H9 (cell line): ENCODE measurements around the gene RHBDF1. TPM values are rescaled to one million over a fixed set of nuclear protein-coding genes. Genes with fewer than 3 reads are reported as not detected.
A peak's percentile ranks its signal among the peaks of the same experiment; 100 is the strongest.

ENCODE experiments used
- DNase-seq: peaks from one replicate; pipeline ENCODE4 v3.0.0-alpha.2; 2017
- H2AFZ ChIP-seq: one replicate; pipeline ENCODE4 v1.6.1; 2013; ENCODE audit warnings: mild to moderate bottlenecking, low read length, control low read depth, moderate library complexity
- H2AK5ac ChIP-seq: 2 replicates; pipeline ENCODE4 v1.6.1; 2013; ENCODE audit warnings: low read length, control low read depth, mixed read lengths; ENCODE audit not compliant: insufficient read length
- H2BK120ac ChIP-seq: one replicate; pipeline ENCODE4 v1.6.1; 2013; ENCODE audit warnings: low read depth, mild to moderate bottlenecking, low read length, control low read depth, inconsistent platforms; ENCODE audit not compliant: poor library complexity, severe bottlenecking
- H2BK12ac ChIP-seq: 2 replicates; pipeline ENCODE4 v1.6.1; 2013; ENCODE audit warnings: low read length, control low read depth, mixed read lengths, low read depth; ENCODE audit not compliant: insufficient read length
- H2BK15ac ChIP-seq: 2 replicates; pipeline ENCODE4 v1.6.1; 2013; ENCODE audit warnings: low read depth, low read length, control low read depth
- H2BK20ac ChIP-seq: one replicate; pipeline ENCODE4 v1.6.1; 2013; ENCODE audit warnings: low read depth, mild to moderate bottlenecking, low read length, control low read depth, inconsistent platforms; ENCODE audit not compliant: poor library complexity, severe bottlenecking
- H2BK5ac ChIP-seq: 2 replicates; pipeline ENCODE4 v1.6.1; 2013; ENCODE audit warnings: low read length, control low read depth, mixed read lengths; ENCODE audit not compliant: insufficient read length
- H3K14ac ChIP-seq: 2 replicates; pipeline ENCODE4 v1.6.1; 2013; ENCODE audit warnings: low read length, control low read depth; ENCODE audit not compliant: insufficient read depth
- H3K18ac ChIP-seq: 2 replicates; pipeline ENCODE4 v1.6.1; 2013; ENCODE audit warnings: low read depth, mild to moderate bottlenecking, mixed read lengths, low read length, control low read depth; ENCODE audit not compliant: insufficient read length
- H3K23ac ChIP-seq: 2 replicates; pipeline ENCODE4 v1.6.1; 2013; ENCODE audit warnings: low read length, control low read depth, mixed read lengths, low read depth; ENCODE audit not compliant: insufficient read length
- H3K23me2 ChIP-seq: 2 replicates; pipeline ENCODE4 v1.6.1; 2013; ENCODE audit warnings: low read depth, mild to moderate bottlenecking, mixed read lengths, low read length, control low read depth; ENCODE audit not compliant: insufficient read length, poor library complexity, severe bottlenecking
- H3K27ac ChIP-seq: 2 replicates; pipeline ENCODE4 v1.5.1; 2013; ENCODE audit warnings: low read length, control low read depth, mixed read lengths, low read depth; ENCODE audit not compliant: insufficient read length
- H3K27me3 ChIP-seq: 2 replicates; pipeline ENCODE4 v1.6.1; 2013; ENCODE audit warnings: low read length, control low read depth, inconsistent platforms; ENCODE audit not compliant: insufficient read depth
- H3K4ac ChIP-seq: 2 replicates; pipeline ENCODE4 v1.6.1; 2013; ENCODE audit warnings: low read depth, mild to moderate bottlenecking, control low read depth, inconsistent platforms, low read length, moderate library complexity
- H3K4me1 ChIP-seq: 2 replicates; pipeline ENCODE4 v1.6.1; 2013; ENCODE audit warnings: low read length, control low read depth, inconsistent platforms; ENCODE audit not compliant: insufficient read depth
- H3K4me2 ChIP-seq: 2 replicates; pipeline ENCODE4 v1.6.1; 2013; ENCODE audit warnings: low read length, control low read depth, mixed read lengths; ENCODE audit not compliant: insufficient read length, insufficient read depth
- H3K56ac ChIP-seq: 2 replicates; pipeline ENCODE4 v1.6.1; 2013; ENCODE audit warnings: low read depth, mild to moderate bottlenecking, mixed read lengths, low read length, control low read depth; ENCODE audit not compliant: insufficient read length
- H3K79me1 ChIP-seq: 2 replicates; pipeline ENCODE4 v1.6.1; 2013; ENCODE audit warnings: low read depth, mild to moderate bottlenecking, moderate library complexity, low read length, control low read depth, inconsistent platforms; ENCODE audit not compliant: insufficient read depth, poor library complexity, severe bottlenecking
- H3K79me2 ChIP-seq: 2 replicates; pipeline ENCODE4 v1.6.1; 2013; ENCODE audit warnings: low read length, control low read depth, inconsistent platforms; ENCODE audit not compliant: insufficient read depth
- H3K9ac ChIP-seq: 2 replicates; pipeline ENCODE4 v1.6.1; 2013; ENCODE audit warnings: low read length, control low read depth, mixed read lengths; ENCODE audit not compliant: insufficient read length; ENCODE audit errors: extremely low read depth
- H3K9me3 ChIP-seq: one replicate; pipeline ENCODE4 v1.6.1; 2013; ENCODE audit warnings: low read depth, low read length, inconsistent platforms; ENCODE audit not compliant: control insufficient read depth
- H3T11ph ChIP-seq: one replicate; pipeline ENCODE4 v1.6.1; 2013; ENCODE audit warnings: mild to moderate bottlenecking, low read length, control low read depth, inconsistent platforms
- H4K20me1 ChIP-seq: one replicate; pipeline ENCODE4 v1.6.1; 2013; ENCODE audit not compliant: control insufficient read depth, insufficient read length, insufficient read depth
- H4K5ac ChIP-seq: 2 replicates; pipeline ENCODE4 v1.6.1; 2013; ENCODE audit warnings: low read depth, mild to moderate bottlenecking, mixed read lengths, low read length, control low read depth; ENCODE audit not compliant: insufficient read length
- H4K8ac ChIP-seq: replicated peaks from 2 replicates; pipeline ENCODE4 v1.6.1; 2013; ENCODE audit warnings: low read length, control low read depth, mixed read lengths, low read depth; ENCODE audit not compliant: insufficient read length
- H4K91ac ChIP-seq: 2 replicates; pipeline ENCODE4 v1.6.1; 2013; ENCODE audit warnings: low read depth, mild to moderate bottlenecking, moderate library complexity, mixed read lengths, low read length, control low read depth; ENCODE audit not compliant: insufficient read length
- H3K27ac Mint-ChIP-seq, 3 experiments: 2 replicates in 2 of 3; 3 replicates in 1 of 3; pipeline ENCODE4 v1.8.0; 2020 to 2021; ENCODE audit warnings: mixed read lengths in 3 of 3, mild to moderate bottlenecking in 1 of 3, moderate library complexity in 1 of 3
- H3K27me3 Mint-ChIP-seq: 2 replicates; pipeline ENCODE4 v1.8.0; 2021; ENCODE audit warnings: low read depth, mild to moderate bottlenecking, moderate library complexity, mixed read lengths
- H3K36me3 Mint-ChIP-seq, 3 experiments: 2 replicates in 2 of 3; 3 replicates in 1 of 3; pipeline ENCODE4 v1.8.0; 2020 to 2021; ENCODE audit warnings: low read depth in 3 of 3, mixed read lengths in 3 of 3; ENCODE audit not compliant: insufficient read depth in 1 of 3
- H3K4me1 Mint-ChIP-seq, 2 experiments: 2 replicates each; pipeline ENCODE4 v1.8.0; 2020; ENCODE audit warnings: mixed read lengths in 2 of 2
- H3K4me3 Mint-ChIP-seq, 2 experiments: 2 replicates in 1 of 2; 3 replicates in 1 of 2; pipeline ENCODE4 v1.8.0; 2020 to 2021; ENCODE audit warnings: mild to moderate bottlenecking in 2 of 2, mixed read lengths in 2 of 2, moderate library complexity in 1 of 2
- H3K9me3 Mint-ChIP-seq, 2 experiments: 2 replicates in 1 of 2; 3 replicates in 1 of 2; pipeline ENCODE4 v1.8.0; 2020; ENCODE audit warnings: mild to moderate bottlenecking in 2 of 2, mixed read lengths in 2 of 2, moderate library complexity in 1 of 2
- WGBS: extraction: QIAGEN DNeasy Blood & Tissue Kit; methylation state at CpG from one replicate; pipeline ENCODE4 v1.1.7; 2013; ENCODE audit warnings: missing lambda C conversion rate, low lambda C conversion rate, mixed read lengths; ENCODE audit not compliant: insufficient read length; ENCODE audit errors: extremely low coverage; 5-methylcytosine and 5-hydroxymethylcytosine counted together
- total RNA-seq: library from RNA; stranded (reverse); gene quantifications from 2 replicates; pipeline ENCODE4 v1.2.1, GENCODE V29; 2021
- TF ChIP-seq, protein P1 (sequence below): fragments of 200-600 bp; sonication (generic); conservative IDR thresholded peaks from 3 replicates; pipeline ENCODE4 v1.8.0; 2021; ENCODE audit warnings: antibody characterized with exemption, mild to moderate bottlenecking

RHBDF1 gene
- total RNA-seq, 1 experiment from 2014 or later: 34.6 TPM

DNA sequence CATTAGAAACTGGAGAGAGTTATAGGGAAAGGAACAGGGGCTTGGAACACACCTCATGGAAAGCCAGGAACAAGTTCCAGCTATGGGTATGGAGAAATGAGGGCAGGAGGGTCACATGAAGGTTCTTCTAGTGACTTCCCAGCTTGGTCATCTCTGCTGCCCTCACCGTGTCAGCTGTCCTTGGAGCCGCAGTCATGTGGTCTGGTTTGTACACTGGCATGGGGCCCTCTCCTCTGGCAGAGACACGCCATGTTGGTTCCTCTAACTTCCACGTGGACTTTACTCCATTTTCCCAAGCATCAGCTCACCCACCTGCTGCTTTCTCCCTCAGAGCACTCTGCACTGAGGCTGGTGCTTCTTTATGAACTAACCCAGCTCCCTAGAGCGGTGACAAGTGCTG, 31.9 kb upstream of the RHBDF1 start:
- no peak overlapping the region for H3K4ac ChIP-seq
- no peak overlapping the region for H4K91ac ChIP-seq
- TF ChIP-seq, protein P1, sequence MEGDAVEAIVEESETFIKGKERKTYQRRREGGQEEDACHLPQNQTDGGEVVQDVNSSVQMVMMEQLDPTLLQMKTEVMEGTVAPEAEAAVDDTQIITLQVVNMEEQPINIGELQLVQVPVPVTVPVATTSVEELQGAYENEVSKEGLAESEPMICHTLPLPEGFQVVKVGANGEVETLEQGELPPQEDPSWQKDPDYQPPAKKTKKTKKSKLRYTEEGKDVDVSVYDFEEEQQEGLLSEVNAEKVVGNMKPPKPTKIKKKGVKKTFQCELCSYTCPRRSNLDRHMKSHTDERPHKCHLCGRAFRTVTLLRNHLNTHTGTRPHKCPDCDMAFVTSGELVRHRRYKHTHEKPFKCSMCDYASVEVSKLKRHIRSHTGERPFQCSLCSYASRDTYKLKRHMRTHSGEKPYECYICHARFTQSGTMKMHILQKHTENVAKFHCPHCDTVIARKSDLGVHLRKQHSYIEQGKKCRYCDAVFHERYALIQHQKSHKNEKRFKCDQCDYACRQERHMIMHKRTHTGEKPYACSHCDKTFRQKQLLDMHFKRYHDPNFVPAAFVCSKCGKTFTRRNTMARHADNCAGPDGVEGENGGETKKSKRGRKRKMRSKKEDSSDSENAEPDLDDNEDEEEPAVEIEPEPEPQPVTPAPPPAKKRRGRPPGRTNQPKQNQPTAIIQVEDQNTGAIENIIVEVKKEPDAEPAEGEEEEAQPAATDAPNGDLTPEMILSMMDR: no peak
- H3K79me1 ChIP-seq: no peaks in the 10 kb centered on the region
- H4K8ac ChIP-seq: no peak overlapping the region
- H2BK12ac ChIP-seq: no peak overlapping the region
- H3K14ac ChIP-seq: no peak overlapping the region
- no peaks in the 10 kb centered on the region for H3K4me1 ChIP-seq
- Mint-ChIP-seq H3K4me1 (peaks cover 14 to 18% of the 10 kb centered on the region in 2 experiments), H3K4me3 (no peak overlapping the region), H3K27me3 (no peaks in the 10 kb centered on the region), H3K9me3 (no peaks in the 10 kb centered on the region), H3K36me3 (peaks cover 2 to 34% (median 9%) of the 10 kb centered on the region in 3 experiments; a peak in 5 of 7 replicates), H3K27ac (0 out of 7 replicates have a peak overlapping the region, but pooled peaks of 1 of the 3 experiments have one; percentile 14)
- no peak overlapping the region for H3K18ac ChIP-seq
- H4K5ac ChIP-seq: no peak overlapping the region
- no peak overlapping the region for H3K9ac ChIP-seq
- no peak overlapping the region for H3K4me2 ChIP-seq
- no peak overlapping the region for H2BK120ac ChIP-seq
- H3K56ac ChIP-seq: no peak overlapping the region
- H3K27ac ChIP-seq: no peak overlapping the region
- no peak for DNase-seq
- H3T11ph ChIP-seq: no peak overlapping the region
- H2AFZ ChIP-seq: no peak overlapping the region
- no peak overlapping the region for H2BK15ac ChIP-seq
- no peaks in the 10 kb centered on the region for H3K9me3 ChIP-seq
- no peaks in the 10 kb centered on the region for H3K79me2 ChIP-seq
- no peaks in the 10 kb centered on the region for H3K27me3 ChIP-seq
- no peak overlapping the region for H2BK5ac ChIP-seq
- H3K23me2 ChIP-seq: no peaks in the 10 kb centered on the region
- no peak overlapping the region for H3K23ac ChIP-seq
- no peak overlapping the region for H2BK20ac ChIP-seq
- no CpG with 5 or more reads among the region's 5 CpGs for WGBS
- H4K20me1 ChIP-seq: no peaks in the 10 kb centered on the region
- H2AK5ac ChIP-seq: no peak overlapping the region
